Measurements from ENCODE around the gene XCR1. TPM values are rescaled to one million over a fixed set of nuclear protein-coding genes. Genes with fewer than 3 reads are reported as not detected.

XCR1 gene
- total and polyA plus RNA-seq, 12 donors = 0.01 to 0.72 (median 0.09) TPM; not detected in 7

GRCh38 chr3:45984331-45985312 lies 42.7 kb downstream of the XCR1 start:
- intact Hi-C loops (cut with DNase I) = loop anchor here in 2 of 10 donors (5.0 kb wide), 2 partner anchors 42 to 83 kb away; partner anchors contain the start of gene CXCR6 (in 1 of the 2)
- Histone ChIP-seq H3K27ac (peak overlapping the region; percentile 79 to 99 (median 92)), H3K4me1 (peaks cover 39 to 96% (median 76%) of the 10 kb centered on the region in 9 donors), H3K27me3 (no peaks in the 10 kb centered on the region), H3K9me3 (no peaks in the 10 kb centered on the region), H3K4me3 (no peak overlapping the region), H3K36me3 (peaks cover 0 to 57% (median 40%) of the 10 kb centered on the region in 9 donors)
- ATAC-seq = no peak
- TF ChIP-seq CTCF (IDR thresholded peaks at IDR 0.05) = no peak
- DNase-seq = no peak
- WGBS, 2 donors = 63 to 70% methylated on average over 8 of the region's 8 CpGs

GRCh38 chr3:45983770-45984169 lies 43.5 kb downstream of the XCR1 start:
- intact Hi-C loops (cut with DNase I) = loop anchor here in 1 of 10 donors (5.0 kb wide), 1 partner anchor 41 kb away; the partner anchor contains the start of gene CXCR6

DNA sequence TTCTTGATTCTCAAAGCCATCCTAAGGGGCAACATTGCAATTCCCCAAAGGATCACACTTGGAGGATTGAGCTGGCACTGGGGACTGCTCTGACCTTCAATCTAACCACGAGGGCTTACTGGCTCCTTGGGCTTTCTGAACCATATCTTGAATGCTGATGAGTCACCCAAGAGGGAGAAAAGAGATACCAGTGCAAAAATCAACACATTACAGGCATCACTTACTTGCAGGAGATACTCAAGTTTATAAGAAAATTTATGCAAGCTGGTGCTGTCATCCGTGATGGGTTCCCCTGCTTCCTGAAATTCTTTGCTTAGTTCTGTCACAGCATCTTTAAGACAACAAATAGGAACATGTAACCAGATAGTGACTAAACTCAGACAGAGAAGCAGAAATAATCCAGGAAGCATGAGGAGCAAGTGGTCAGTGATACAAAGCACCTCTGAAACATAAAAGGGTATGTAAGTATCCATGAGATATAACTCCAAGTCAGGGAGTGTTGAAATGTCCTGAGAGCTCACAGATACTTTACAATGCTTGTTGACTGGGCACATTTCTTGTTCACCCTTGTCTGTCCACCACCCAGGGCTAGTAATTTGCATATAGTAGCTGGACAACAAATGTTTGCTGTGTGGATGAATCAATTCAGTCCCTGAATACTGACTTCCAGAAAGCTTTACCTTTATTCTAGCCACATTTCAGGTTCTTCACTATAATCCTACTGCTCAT lies 45.8 kb downstream of the XCR1 start:
- no peak for ATAC-seq
- intact Hi-C loops (cut with DNase I) = loop anchor here in 1 of 10 donors (5.0 kb wide), 1 partner anchor 39 kb away; the partner anchor contains the start of gene CXCR6
- no peak for TF ChIP-seq CTCF (IDR thresholded peaks at IDR 0.05)
- H3K4me1 ChIP-seq = peaks cover 19 to 82% (median 45%) of the 10 kb centered on the region in 9 donors
- WGBS, 2 donors = 33 to 39% methylated on average over 2 of the region's 2 CpGs
- H3K27ac ChIP-seq = peak overlapping the region in 4 of 10 donors; percentile 3 to 98 (median 34)
- no peaks in the 10 kb centered on the region for H3K9me3 ChIP-seq
- no peak overlapping the region for H3K4me3 ChIP-seq
- DNase-seq = no peak
- H3K36me3 ChIP-seq = peaks cover 0 to 84% (median 62%) of the 10 kb centered on the region in 9 donors
- no peaks in the 10 kb centered on the region for H3K27me3 ChIP-seq

More at GRCh38 chr3:45983770-45984169, 43.5 kb downstream of the XCR1 start:
- ATAC-seq (no peak), DNase-seq (no peak)
- peak overlapping the region in 9 of 10 donors; percentile 9 to 99 (median 94) for H3K27ac ChIP-seq
- H3K4me1 ChIP-seq = peaks cover 35 to 92% (median 67%) of the 10 kb centered on the region in 9 donors
- H3K36me3 ChIP-seq = peaks cover 0 to 64% (median 46%) of the 10 kb centered on the region in 9 donors
- no peak for TF ChIP-seq CTCF (IDR thresholded peaks at IDR 0.05)
- H3K4me3 ChIP-seq = no peak overlapping the region
- WGBS, 2 donors = 62 to 69% methylated on average over 3 of the region's 3 CpGs
- no peaks in the 10 kb centered on the region for H3K9me3 ChIP-seq
- no peaks in the 10 kb centered on the region for H3K27me3 ChIP-seq

DNA sequence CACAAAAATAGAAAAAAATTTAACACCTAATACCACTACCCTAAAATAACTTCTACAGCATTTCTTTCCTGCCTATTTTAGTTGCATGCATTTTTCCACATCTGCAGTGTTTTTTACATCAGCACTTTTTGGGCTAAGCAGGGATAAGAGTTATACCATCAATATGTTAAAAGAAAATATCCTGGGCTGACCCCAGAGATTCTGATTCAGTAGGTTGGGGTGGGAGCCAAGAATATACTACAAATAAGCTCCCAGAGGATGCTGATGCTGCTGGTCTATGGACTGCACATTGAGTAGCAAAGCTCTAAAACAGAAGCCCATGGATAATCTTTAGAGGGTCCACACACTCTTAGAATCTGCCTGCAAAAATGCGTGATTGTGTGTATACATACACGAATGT lies 46.5 kb downstream of the XCR1 start:
- Histone ChIP-seq H3K27me3 (no peaks in the 10 kb centered on the region), H3K27ac (peak overlapping the region in 4 of 10 donors; percentile 3 to 98 (median 34)), H3K4me3 (no peak overlapping the region), H3K9me3 (no peaks in the 10 kb centered on the region), H3K36me3 (peaks cover 0 to 90% (median 62%) of the 10 kb centered on the region in 9 donors), H3K4me1 (peaks cover 15 to 81% (median 38%) of the 10 kb centered on the region in 9 donors)
- no peak for TF ChIP-seq CTCF (IDR thresholded peaks at IDR 0.05)
- intact Hi-C loops (cut with DNase I) = loop anchor here in 1 of 10 donors (5.0 kb wide), 1 partner anchor 39 kb away; the partner anchor contains the start of gene CXCR6
- WGBS, 2 donors = 92 to 98% methylated on average over 2 of the region's 2 CpGs
- DNase-seq (no peak), ATAC-seq (no peak)
